ENCODE data around the gene NUCKS1.

DNA sequence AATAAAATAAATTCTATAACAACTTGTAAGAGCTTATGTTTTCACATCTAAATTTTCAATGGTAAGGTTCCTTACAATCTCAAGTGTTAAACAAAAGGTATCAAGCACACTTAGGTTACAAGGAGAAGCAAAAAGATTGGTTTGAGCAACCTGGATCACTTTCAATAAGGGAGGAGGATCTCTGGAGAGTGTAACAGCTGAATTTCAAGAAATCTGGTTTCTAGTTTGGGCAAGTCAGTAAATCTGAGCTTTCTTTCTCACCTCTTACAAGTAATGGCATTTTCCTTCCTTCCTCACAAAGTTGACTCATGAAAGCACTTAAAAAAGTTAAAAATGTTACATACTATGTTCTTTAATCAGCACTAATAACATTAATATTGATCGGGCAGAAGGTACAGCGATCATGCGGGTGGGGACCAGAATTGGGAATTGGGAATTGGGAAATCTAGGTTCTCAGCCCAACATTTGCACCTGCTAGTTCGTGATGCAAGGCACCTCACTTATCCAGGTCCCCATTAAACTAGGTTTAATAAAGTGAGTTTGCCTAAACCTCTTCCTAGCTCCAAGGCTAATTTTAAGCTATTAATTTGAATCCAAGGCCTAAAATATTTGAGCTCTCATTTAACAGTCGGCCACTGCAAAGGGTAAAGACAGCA is 3.1 kb downstream of the NUCKS1 start:
- no peak for TF ChIP-seq POLR2AphosphoS5 (IDR thresholded peaks at IDR 0.05)
- TF ChIP-seq, protein P1, sequence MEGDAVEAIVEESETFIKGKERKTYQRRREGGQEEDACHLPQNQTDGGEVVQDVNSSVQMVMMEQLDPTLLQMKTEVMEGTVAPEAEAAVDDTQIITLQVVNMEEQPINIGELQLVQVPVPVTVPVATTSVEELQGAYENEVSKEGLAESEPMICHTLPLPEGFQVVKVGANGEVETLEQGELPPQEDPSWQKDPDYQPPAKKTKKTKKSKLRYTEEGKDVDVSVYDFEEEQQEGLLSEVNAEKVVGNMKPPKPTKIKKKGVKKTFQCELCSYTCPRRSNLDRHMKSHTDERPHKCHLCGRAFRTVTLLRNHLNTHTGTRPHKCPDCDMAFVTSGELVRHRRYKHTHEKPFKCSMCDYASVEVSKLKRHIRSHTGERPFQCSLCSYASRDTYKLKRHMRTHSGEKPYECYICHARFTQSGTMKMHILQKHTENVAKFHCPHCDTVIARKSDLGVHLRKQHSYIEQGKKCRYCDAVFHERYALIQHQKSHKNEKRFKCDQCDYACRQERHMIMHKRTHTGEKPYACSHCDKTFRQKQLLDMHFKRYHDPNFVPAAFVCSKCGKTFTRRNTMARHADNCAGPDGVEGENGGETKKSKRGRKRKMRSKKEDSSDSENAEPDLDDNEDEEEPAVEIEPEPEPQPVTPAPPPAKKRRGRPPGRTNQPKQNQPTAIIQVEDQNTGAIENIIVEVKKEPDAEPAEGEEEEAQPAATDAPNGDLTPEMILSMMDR (IDR thresholded peaks at IDR 0.05): no peak
